ENCODE results near the gene TENM3. TPM values are rescaled to one million over a fixed set of nuclear protein-coding genes. Genes with fewer than 3 reads are reported as not detected.

TENM3 gene
- total and polyA plus RNA-seq, 2 of the 8 experiments (the other 6 are each of a cell fraction or from before 2014, with no cell fraction given) = 36.9 to 69.3 TPM

DNA sequence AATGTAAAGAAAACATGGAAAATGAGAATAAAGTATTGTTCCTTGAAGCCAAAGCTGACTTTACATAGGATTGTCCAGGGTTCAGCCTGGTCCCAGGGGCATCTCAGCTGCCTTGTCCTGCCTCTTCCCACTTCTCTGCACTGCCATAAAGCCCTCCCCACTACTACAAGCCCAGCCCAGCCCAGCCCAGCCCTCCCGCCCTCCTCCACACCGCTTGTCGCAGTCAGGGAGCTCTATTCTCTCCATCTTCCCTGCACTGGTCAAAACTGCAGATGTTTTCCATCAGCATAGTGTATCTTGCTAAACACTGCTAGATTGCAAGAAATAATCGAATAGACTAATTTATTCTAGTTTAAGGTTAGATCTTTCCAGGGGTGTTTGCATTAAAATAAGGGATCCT is 100.3 kb downstream of the TENM3 start (continued):
- TF ChIP-seq, protein P1, sequence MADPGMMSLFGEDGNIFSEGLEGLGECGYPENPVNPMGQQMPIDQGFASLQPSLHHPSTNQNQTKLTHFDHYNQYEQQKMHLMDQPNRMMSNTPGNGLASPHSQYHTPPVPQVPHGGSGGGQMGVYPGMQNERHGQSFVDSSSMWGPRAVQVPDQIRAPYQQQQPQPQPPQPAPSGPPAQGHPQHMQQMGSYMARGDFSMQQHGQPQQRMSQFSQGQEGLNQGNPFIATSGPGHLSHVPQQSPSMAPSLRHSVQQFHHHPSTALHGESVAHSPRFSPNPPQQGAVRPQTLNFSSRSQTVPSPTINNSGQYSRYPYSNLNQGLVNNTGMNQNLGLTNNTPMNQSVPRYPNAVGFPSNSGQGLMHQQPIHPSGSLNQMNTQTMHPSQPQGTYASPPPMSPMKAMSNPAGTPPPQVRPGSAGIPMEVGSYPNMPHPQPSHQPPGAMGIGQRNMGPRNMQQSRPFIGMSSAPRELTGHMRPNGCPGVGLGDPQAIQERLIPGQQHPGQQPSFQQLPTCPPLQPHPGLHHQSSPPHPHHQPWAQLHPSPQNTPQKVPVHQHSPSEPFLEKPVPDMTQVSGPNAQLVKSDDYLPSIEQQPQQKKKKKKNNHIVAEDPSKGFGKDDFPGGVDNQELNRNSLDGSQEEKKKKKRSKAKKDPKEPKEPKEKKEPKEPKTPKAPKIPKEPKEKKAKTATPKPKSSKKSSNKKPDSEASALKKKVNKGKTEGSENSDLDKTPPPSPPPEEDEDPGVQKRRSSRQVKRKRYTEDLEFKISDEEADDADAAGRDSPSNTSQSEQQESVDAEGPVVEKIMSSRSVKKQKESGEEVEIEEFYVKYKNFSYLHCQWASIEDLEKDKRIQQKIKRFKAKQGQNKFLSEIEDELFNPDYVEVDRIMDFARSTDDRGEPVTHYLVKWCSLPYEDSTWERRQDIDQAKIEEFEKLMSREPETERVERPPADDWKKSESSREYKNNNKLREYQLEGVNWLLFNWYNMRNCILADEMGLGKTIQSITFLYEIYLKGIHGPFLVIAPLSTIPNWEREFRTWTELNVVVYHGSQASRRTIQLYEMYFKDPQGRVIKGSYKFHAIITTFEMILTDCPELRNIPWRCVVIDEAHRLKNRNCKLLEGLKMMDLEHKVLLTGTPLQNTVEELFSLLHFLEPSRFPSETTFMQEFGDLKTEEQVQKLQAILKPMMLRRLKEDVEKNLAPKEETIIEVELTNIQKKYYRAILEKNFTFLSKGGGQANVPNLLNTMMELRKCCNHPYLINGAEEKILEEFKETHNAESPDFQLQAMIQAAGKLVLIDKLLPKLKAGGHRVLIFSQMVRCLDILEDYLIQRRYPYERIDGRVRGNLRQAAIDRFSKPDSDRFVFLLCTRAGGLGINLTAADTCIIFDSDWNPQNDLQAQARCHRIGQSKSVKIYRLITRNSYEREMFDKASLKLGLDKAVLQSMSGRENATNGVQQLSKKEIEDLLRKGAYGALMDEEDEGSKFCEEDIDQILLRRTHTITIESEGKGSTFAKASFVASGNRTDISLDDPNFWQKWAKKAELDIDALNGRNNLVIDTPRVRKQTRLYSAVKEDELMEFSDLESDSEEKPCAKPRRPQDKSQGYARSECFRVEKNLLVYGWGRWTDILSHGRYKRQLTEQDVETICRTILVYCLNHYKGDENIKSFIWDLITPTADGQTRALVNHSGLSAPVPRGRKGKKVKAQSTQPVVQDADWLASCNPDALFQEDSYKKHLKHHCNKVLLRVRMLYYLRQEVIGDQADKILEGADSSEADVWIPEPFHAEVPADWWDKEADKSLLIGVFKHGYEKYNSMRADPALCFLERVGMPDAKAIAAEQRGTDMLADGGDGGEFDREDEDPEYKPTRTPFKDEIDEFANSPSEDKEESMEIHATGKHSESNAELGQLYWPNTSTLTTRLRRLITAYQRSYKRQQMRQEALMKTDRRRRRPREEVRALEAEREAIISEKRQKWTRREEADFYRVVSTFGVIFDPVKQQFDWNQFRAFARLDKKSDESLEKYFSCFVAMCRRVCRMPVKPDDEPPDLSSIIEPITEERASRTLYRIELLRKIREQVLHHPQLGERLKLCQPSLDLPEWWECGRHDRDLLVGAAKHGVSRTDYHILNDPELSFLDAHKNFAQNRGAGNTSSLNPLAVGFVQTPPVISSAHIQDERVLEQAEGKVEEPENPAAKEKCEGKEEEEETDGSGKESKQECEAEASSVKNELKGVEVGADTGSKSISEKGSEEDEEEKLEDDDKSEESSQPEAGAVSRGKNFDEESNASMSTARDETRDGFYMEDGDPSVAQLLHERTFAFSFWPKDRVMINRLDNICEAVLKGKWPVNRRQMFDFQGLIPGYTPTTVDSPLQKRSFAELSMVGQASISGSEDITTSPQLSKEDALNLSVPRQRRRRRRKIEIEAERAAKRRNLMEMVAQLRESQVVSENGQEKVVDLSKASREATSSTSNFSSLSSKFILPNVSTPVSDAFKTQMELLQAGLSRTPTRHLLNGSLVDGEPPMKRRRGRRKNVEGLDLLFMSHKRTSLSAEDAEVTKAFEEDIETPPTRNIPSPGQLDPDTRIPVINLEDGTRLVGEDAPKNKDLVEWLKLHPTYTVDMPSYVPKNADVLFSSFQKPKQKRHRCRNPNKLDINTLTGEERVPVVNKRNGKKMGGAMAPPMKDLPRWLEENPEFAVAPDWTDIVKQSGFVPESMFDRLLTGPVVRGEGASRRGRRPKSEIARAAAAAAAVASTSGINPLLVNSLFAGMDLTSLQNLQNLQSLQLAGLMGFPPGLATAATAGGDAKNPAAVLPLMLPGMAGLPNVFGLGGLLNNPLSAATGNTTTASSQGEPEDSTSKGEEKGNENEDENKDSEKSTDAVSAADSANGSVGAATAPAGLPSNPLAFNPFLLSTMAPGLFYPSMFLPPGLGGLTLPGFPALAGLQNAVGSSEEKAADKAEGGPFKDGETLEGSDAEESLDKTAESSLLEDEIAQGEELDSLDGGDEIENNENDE (IDR thresholded peaks at IDR 0.05; ENCODE audit: insufficient replicate concordance, low read length) = no peak
- TF ChIP-seq EP300 (IDR thresholded peaks at IDR 0.05; ENCODE audit: borderline replicate concordance in 1 of 2, low read depth in 2 of 2, low read length in 2 of 2) = no peak
